Heart right ventricle (tissue), 16 donors: ENCODE measurements around the gene FAIM2. TPM values are rescaled to one million over a fixed set of nuclear protein-coding genes. Genes with fewer than 3 reads are reported as not detected.
A peak's percentile ranks its signal among the peaks of the same experiment; 100 is the strongest.

Source experiments
- ATAC-seq, 8 donors: fragments of 200-7000 bp; cut with Tn5 transposase; one replicate each; pipeline ENCODE4 v1.9.1; 2020; ENCODE audit warnings: mild to moderate bottlenecking in 8 of 8, moderate library complexity in 8 of 8, moderate number of reproducible peaks in 1 of 8
- DNase-seq, 2 donors: peaks; one replicate each; pipeline ENCODE4 v3.0.0-alpha.2; 2020
- H3K27ac ChIP-seq, 10 donors: fragments of 200-600 bp; sonication (generic) in 2 of 10; one replicate each; pipeline versions ENCODE4 v1.5.0 to v1.8.0; 2020 to 2022; ENCODE audit warnings: mild to moderate bottlenecking in 3 of 10
- H3K27me3 ChIP-seq, 7 donors: fragments of 200-600 bp; one replicate each; pipeline ENCODE4 v1.8.0; 2021 to 2022; ENCODE audit warnings: mild to moderate bottlenecking in 2 of 7
- H3K36me3 ChIP-seq, 9 donors: fragments of 200-600 bp; sonication (generic) in 1 of 9; one replicate each; pipeline versions ENCODE4 v1.5.0 to v1.8.0; 2020 to 2022; ENCODE audit warnings: mild to moderate bottlenecking in 2 of 9
- H3K4me1 ChIP-seq, 9 donors: fragments of 200-600 bp; sonication (generic) in 1 of 9; one replicate each; pipeline versions ENCODE4 v1.5.0 to v1.8.0; 2020 to 2022; ENCODE audit warnings: mild to moderate bottlenecking in 4 of 9
- H3K4me3 ChIP-seq, 10 donors: fragments of 200-600 bp; sonication (generic) in 2 of 10; one replicate each; pipeline versions ENCODE4 v1.5.0 to v1.8.0; 2020 to 2022; ENCODE audit warnings: mild to moderate bottlenecking in 7 of 10, moderate library complexity in 2 of 10
- H3K9me3 ChIP-seq, 11 donors: fragments of 200-600 bp in 10 of 11; sonication (generic) in 2 of 11; one replicate each; pipeline versions ENCODE4 v1.5.0 to v1.8.0; 2013 to 2022; ENCODE audit warnings: mild to moderate bottlenecking in 2 of 11, control low read depth in 1 of 11, moderate library complexity in 1 of 11
- WGBS, 2 donors: extraction: QIAGEN DNeasy Blood & Tissue Kit; methylation state at CpG; one replicate each; pipeline ENCODE4 v1.1.7; 2013; ENCODE audit warnings: inconsistent platforms in 1 of 2; 5-methylcytosine and 5-hydroxymethylcytosine counted together
- intact Hi-C, 10 donors: fragments of 100-400 bp; cut with DNase I; formaldehyde crosslinking; loops; one replicate each; pipeline versions ENCODE4 v1.11.1 to v1.14.2; 2022
- polyA plus RNA-seq, 2 donors: library from polyadenylated mRNA; stranded (reverse); fragments of 200-250 nt; gene quantifications; one replicate each; pipeline ENCODE4 v1.2.3, GENCODE V29; 2013
- total RNA-seq, 10 donors: library from RNA; stranded (reverse); fragmentation: NEBNext Ultra II Directional in 3 of 10; extraction: Animal tissue kit (Norgen Biotek cat#: 25700) in 3 of 10; gene quantifications; one replicate each; pipeline versions ENCODE4 v1.2.1 to v1.2.4, GENCODE V29; 2021 to 2023
- TF ChIP-seq, protein P1 (sequence below), 9 donors: fragments of 200-600 bp; sonication (generic) in 2 of 9; IDR thresholded peaks; one replicate each; pipeline versions ENCODE4 v1.5.0 to v1.8.0; 2021 to 2022; ENCODE audit warnings: antibody characterized with exemption in 9 of 9, mild to moderate bottlenecking in 5 of 9, moderate library complexity in 1 of 9
- donor health status: Arrhythmogenic right ventricular cardiomyopathy.
- donor health status: ischemic (EF 13 %, LVEDD 7.1; RV severe dilation, severe dysfunction).
- donor health status: healthy with polysubstance abuse.
- donor health status: DM: no; HTN: yes; CAD: no.
- donor health status: DM: no; HTN: no; CAD: no.
- donor health status: ischemic (EF 25% LVEDD 6.9; RV normal size, moderate dysfunction).
- donor health status: ischemic (EF 25% LVEDD 5.7; RV mildly dilated, moderate dysfunction).
- donor health status: healthy.
- donor health status: DM: yes; HTN: yes; CAD: no.
- donor health status: Ischemic cardiomyopathy.
- donor health status: ischemic (EF 35%, LVEDD 5.7; RV mildly dilated, moderate dysfunction).
- donor health status: nonischemic (EF 11% LVEDD 7.7; RV severe dilation, severe dysfunction).
- donor health status: DM: yes; HTN: yes; CAD: no.
- donor health status: PGD.
- donor health status: ischemic (EF 29% LVEDD 5.4; RV normal size, mild dysfunction).
- donor health status: nonischemic (EF 23%, LVEDD 6.1; RV moderate dilation, normal function).

Gene FAIM2
- total and polyA plus RNA-seq, 12 donors, result 1.2 to 15.0 (median 3.5) TPM

GRCh38 chr12:49832836-49833421, 70.8 kb downstream of the FAIM2 start:
- intact Hi-C loops, result loop anchor here in 2 of 10 donors (10.0 kb wide), 2 partner anchors 188 to 198 kb away; no protein-coding TSS in a partner anchor
- Histone ChIP-seq H3K4me1 (peaks cover 0 to 10% (median 8%) of the 10 kb centered on the region in 9 donors), H3K27me3 (no peaks in the 10 kb centered on the region), H3K4me3 (no peak overlapping the region), H3K27ac (no peak overlapping the region), H3K9me3 (no peaks in the 10 kb centered on the region), H3K36me3 (no peaks in the 10 kb centered on the region)
- WGBS, 2 donors, result 78 to 81% methylated on average over 5 of the region's 5 CpGs
- TF ChIP-seq, protein P1, sequence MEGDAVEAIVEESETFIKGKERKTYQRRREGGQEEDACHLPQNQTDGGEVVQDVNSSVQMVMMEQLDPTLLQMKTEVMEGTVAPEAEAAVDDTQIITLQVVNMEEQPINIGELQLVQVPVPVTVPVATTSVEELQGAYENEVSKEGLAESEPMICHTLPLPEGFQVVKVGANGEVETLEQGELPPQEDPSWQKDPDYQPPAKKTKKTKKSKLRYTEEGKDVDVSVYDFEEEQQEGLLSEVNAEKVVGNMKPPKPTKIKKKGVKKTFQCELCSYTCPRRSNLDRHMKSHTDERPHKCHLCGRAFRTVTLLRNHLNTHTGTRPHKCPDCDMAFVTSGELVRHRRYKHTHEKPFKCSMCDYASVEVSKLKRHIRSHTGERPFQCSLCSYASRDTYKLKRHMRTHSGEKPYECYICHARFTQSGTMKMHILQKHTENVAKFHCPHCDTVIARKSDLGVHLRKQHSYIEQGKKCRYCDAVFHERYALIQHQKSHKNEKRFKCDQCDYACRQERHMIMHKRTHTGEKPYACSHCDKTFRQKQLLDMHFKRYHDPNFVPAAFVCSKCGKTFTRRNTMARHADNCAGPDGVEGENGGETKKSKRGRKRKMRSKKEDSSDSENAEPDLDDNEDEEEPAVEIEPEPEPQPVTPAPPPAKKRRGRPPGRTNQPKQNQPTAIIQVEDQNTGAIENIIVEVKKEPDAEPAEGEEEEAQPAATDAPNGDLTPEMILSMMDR (IDR thresholded peaks at IDR 0.05), result no peak
- ATAC-seq (no peak), DNase-seq (no peak)

- Histone ChIP-seq H3K27ac (no peak overlapping the region), H3K4me1 (peaks cover 0 to 20% (median 15%) of the 10 kb centered on the region in 9 donors), H3K4me3 (no peak overlapping the region), H3K27me3 (no peaks in the 10 kb centered on the region), H3K36me3 (no peaks in the 10 kb centered on the region), H3K9me3 (no peaks in the 10 kb centered on the region)
- no peak for ATAC-seq
- TF ChIP-seq, protein P1 (IDR thresholded peaks at IDR 0.05), result no peak
- no peak for DNase-seq
- WGBS, 2 donors, result 92 to 97% methylated on average over 2 of the region's 2 CpGs
- intact Hi-C loops, result loop anchor here in 2 of 10 donors (10.0 kb wide), 2 partner anchors 187 to 197 kb away; no protein-coding TSS in a partner anchor
Measured at GRCh38 chr12:49831717-49832116, 72.0 kb downstream of the FAIM2 start.

- Histone ChIP-seq H3K27ac (peak within 1 kb of the TSS; percentile 83 to 97 (median 93)), H3K27me3 (no peaks in the 10 kb centered on the region), H3K4me3 (peak within 1 kb of the TSS; percentile 78 to 92 (median 89)), H3K36me3 (no peaks in the 10 kb centered on the region), H3K9me3 (no peaks in the 10 kb centered on the region), H3K4me1 (peaks cover 17 to 53% (median 47%) of the 10 kb centered on the region in 9 donors)
- 0% methylated on average over 57 to 61 of the region's 61 CpGs for WGBS, 2 donors
- DNase-seq (peak; percentile 97 to 98), ATAC-seq (peak; percentile 96 to 98 (median 97))
- intact Hi-C loops, result loop anchor here in 1 of 10 donors (2.0 to 10.0 kb wide), 2 partner anchors 14 to 184 kb away; partner anchors contain the start of gene BCDIN3D
- TF ChIP-seq, protein P1 (IDR thresholded peaks at IDR 0.05), result no peak
Measured at GRCh38 chr12:49828133-49829091, 75.3 kb downstream of the FAIM2 start, which contains the start of gene NCKAP5L. TSS of gene NCKAP5L (minus strand) at chr12:49828413. CDS start at chr12:49804044, 24,369 bp downstream.
